ENCODE measurements around the gene PLEKHM3. TPM values are rescaled to one million over a fixed set of nuclear protein-coding genes. Genes with fewer than 3 reads are reported as not detected.

The PLEKHM3 gene
- total and polyA plus RNA-seq, 2 of the 13 experiments (the other 11 are each of a cell fraction or from before 2014, with no cell fraction given): 4.5 to 4.7 TPM

GRCh38 chr2:207897541-207898353 is 127.6 kb downstream of the PLEKHM3 start (continued):
- 0 out of 2 replicates have a peak, but pooled peaks have one; percentile 52 for TF ChIP-seq HINFP (CRISPR knock-in tag; IDR thresholded peaks at IDR 0.05; ENCODE audit: low read depth)
- TF ChIP-seq CHD2 (IDR thresholded peaks at IDR 0.05; ENCODE audit: low read depth, low read length): no peak
- no peak for TF ChIP-seq ZNF33B (CRISPR knock-in tag; IDR thresholded peaks at IDR 0.05)
- peak; percentile 10; the same call in 1 of the 2 replicates for TF ChIP-seq E2F1 (CRISPR knock-in tag; IDR thresholded peaks at IDR 0.05)
- no peak; the same call in 1 of the 2 replicates for TF ChIP-seq KLF11 (CRISPR knock-in tag; IDR thresholded peaks at IDR 0.05)
- no peak for TF ChIP-seq ZNF598 (CRISPR knock-in tag; IDR thresholded peaks at IDR 0.05; ENCODE audit: borderline replicate concordance)
- no peak for TF ChIP-seq MATR3 (CRISPR knock-in tag; IDR thresholded peaks at IDR 0.05)
- TF ChIP-seq KDM6A (CRISPR knock-in tag; IDR thresholded peaks at IDR 0.05; ENCODE audit: low read depth): peak; percentile 86
- TF ChIP-seq ZFP41 (CRISPR knock-in tag; IDR thresholded peaks at IDR 0.05; ENCODE audit: borderline replicate concordance): no peak
- no peak for TF ChIP-seq ZNF33A (CRISPR knock-in tag; IDR thresholded peaks at IDR 0.05; ENCODE audit: borderline replicate concordance)
- TF ChIP-seq ZNF138 (CRISPR knock-in tag; IDR thresholded peaks at IDR 0.05; ENCODE audit: low read depth): no peak
- TF ChIP-seq YY1 (IDR thresholded peaks at IDR 0.05; ENCODE audit: insufficient read depth, insufficient replicate concordance, low read depth, low read length): peak; percentile 74
- TF ChIP-seq RAD21 (CRISPR knock-in tag; IDR thresholded peaks at IDR 0.05): no peak
- TF ChIP-seq ZNF572 (CRISPR knock-in tag; IDR thresholded peaks at IDR 0.05): no peak
- no peak for TF ChIP-seq RFX3 (CRISPR knock-in tag; IDR thresholded peaks at IDR 0.05)
- TF ChIP-seq BRD4 (CRISPR knock-in tag; IDR thresholded peaks at IDR 0.05): peak; percentile 48; the same call in 1 of the 2 replicates
- no peak for TF ChIP-seq HDAC6 (IDR thresholded peaks at IDR 0.05; ENCODE audit: low read depth, low read length)
- TF ChIP-seq ZNF75D (CRISPR knock-in tag; IDR thresholded peaks at IDR 0.05; ENCODE audit: borderline replicate concordance): no peak
- peak; percentile 43; the same call in 1 of the 2 replicates for TF ChIP-seq ZNF362 (CRISPR knock-in tag; IDR thresholded peaks at IDR 0.05; ENCODE audit: borderline replicate concordance)
- TF ChIP-seq ZBTB7B (CRISPR knock-in tag; IDR thresholded peaks at IDR 0.05): no peak; the same call in 1 of the 2 replicates
- TF ChIP-seq ZBTB14 (CRISPR knock-in tag; IDR thresholded peaks at IDR 0.05): no peak
- no peak for TF ChIP-seq ZNF879 (CRISPR knock-in tag; IDR thresholded peaks at IDR 0.05)
- TF ChIP-seq SIX4 (CRISPR knock-in tag; IDR thresholded peaks at IDR 0.05): peak; percentile 24; the same call in 1 of the 2 replicates
- TF ChIP-seq ZMYM2 (CRISPR knock-in tag; IDR thresholded peaks at IDR 0.05): 0 out of 2 replicates have a peak, but pooled peaks have one; percentile 23
- TF ChIP-seq DR1 (CRISPR knock-in tag; IDR thresholded peaks at IDR 0.05): no peak
- no peak for TF ChIP-seq ZNF253 (CRISPR knock-in tag; IDR thresholded peaks at IDR 0.05; ENCODE audit: borderline replicate concordance)
- no peak for TF ChIP-seq ZBTB7A (CRISPR knock-in tag; IDR thresholded peaks at IDR 0.05)

All from HepG2 (cell line).